Bone marrow (tissue), 2 donors: Measurements from ENCODE around the gene PRKCA.

Experiments used
- DNase-seq, 2 donors: peaks; one replicate each; lab custom pipeline; 2025; lab: John Stamatoyannopoulos, UW

Gene PRKCA

DNA sequence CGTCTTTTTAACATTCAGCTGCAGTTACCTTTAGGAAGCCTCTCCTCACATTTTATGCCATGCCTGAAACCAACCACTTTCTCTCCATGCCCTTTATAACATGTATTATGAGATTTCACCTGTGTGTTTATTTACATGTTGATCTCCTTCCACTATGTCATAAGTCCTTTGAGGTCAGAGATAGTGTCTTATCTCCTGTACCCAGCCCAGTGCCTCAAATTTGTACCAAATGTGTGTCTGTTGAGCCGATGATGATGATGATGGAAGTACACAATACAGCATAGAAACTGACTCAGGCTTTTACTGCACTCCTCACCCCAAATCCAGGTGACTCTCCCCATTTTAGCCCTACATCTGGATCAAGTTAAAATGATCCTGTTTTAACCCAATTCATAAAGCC, 353.0 kb downstream of the PRKCA start:
- DNase-seq, result no peak

DNA sequence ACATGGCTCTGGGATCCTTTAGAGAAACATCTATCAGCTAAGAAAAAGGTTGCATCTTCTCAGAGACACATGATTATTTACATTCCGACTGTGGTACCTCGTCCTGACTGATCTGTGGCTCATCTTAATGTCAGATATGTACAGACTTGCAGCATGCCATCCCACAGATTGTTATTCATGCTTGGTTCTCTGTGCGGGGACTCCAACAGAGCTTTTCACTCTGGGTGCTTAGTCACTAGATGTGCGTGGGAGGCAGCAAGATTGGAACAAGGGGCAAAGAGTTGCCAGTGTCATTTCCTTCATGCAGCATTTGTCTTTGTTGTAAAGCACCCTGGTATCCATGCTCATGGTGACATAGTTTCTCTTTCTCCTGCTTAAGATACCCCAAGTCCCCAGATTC, 353.4 kb downstream of the PRKCA start:
- DNase-seq, result peak in 1 of 2 donors; percentile 82

DNA sequence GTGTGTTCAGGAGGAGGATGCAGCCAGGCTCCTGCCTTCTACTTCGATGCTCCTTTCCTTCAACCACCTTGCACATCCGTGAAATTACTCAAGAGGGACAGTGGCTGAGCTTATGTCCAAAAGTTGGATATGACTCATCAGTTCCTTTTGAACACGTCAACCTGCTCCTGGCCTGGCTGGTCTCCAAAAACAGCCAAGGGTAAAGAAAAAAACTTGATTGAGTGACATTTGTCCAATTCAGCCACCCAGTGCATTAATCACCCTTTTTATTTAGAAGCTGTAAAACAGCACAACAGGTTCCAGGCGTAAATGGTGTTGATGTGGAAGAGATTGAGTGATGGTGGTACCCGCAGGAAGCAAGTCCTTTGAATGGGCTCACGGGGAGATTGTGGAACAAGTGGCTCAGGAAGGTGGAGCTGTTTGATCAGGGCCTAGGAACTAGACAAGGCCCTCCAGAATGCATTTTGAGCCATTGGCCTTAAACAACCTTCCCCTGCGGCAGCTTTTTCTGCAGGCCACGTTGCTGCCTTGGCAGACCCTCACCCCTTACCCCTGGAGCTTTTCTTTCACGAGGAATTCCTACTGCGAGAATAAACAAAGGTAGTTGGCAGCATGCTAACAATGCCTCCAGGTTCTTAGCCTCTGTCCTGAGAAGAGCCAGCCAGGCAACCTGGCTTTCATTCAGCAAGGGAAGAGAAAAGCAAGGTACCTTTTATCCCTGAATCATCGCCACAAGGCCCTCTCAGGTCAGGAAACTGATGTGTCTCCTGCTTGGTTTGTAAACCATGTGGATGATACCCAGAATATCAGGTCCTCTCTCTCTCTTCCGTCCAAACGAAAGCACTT, 359.2 kb downstream of the PRKCA start:
- DNase-seq, result no peak

DNA sequence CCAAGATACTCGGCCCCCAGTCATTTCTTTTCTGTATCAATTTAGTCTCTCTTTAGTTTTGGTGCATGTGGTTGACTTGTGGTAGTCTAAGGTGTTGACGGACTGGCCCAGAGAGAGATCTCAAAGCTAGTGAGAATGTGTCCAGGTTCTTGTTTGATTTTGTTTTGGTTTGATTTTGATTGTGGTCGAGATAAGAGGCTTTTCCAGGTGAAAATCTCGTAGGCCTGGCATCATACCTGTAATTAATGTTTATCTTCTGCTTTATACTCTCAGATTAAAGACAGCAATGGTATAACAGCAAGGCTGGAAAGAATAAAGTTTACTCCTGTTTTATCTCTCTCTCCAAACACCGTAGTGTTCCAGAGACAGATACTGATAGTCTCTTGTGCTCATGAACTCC, 360.1 kb downstream of the PRKCA start:
- DNase-seq, result no peak

DNA sequence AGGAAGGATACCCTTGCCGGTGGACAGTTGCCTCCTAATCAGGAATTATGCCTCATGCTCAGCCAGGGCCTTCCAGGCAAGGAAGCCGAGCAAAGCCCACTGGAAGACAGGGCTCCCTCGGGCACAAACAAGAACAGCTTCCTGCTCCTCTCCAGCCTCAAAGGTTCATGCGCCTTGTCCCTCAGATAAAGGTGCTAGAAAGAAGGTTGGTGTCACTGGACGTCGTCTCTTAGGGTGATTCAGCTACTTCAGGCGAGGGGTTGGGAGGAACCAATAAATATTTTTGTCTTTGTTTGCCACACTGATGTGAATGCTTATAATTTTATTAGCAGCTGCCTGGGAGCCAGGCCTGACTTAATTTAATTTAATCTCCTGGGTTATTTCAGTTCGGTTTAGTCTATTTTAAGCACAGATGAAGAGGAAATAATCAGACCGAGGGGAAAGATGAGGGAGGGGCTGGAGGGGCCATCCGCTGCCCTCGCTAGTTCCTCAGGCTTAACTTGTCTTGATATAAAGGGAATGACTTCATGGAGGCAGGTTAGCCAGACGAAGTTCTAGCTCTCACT, 360.7 kb downstream of the PRKCA start:
- DNase-seq, result no peak

DNA sequence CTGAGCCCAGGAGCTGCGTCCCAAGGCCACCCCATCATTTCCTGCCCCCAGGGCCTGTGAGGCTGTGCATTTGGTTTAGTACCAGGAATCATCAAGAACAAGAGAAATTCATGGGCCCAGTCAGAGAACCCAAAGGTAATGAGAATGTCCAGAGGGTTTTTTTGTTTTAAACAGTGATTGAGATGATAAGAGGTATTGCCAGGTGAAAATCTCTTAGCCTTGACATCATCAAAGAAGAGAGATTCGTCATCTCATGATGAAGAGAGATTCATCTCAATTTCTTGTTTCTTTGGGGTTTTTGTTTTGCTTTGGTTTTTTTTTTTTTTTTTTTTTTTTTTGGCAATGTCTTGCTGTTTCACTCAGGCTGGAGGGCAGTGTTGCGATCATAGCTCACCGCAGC, 361.9 kb downstream of the PRKCA start:
- no peak for DNase-seq

DNA sequence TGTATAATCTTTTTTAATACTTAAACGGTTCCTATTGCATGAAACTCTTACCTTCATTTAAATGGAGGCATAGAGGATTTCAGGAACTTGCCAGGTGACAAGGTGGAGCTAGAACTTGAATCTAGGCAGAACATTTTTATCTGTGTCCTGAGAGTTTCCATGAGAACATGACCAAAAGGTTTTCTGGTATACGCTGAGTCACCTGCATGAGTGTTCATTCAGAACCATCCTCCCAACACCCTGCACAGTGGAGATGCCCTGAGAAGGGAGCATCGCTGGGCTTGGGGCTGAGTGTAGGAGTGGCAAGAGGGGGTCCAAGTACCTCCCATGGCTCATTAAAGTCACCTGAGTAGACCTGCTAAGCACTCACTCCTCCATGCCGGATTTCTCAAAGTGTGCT, 362.8 kb downstream of the PRKCA start:
- DNase-seq, result no peak

DNA sequence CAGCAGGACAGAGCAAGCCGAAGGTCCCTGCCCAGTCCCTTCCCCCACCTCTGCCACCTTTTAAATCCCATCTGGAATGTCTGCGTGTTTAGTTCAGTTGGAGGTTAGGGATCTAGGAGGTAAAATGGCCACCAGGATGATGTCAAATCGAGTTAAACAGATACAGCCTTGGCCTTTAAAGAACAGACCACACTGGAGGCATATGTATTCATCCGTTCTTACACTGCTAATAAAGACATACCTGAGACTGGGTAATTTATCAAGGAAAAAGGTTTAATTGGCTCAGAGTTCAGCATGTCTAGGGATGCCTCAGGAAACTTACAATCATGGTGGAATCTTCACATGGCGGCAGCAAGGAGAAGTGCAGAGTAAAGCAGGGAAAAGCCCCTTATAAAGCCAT, 364.7 kb downstream of the PRKCA start:
- DNase-seq, result no peak

DNA sequence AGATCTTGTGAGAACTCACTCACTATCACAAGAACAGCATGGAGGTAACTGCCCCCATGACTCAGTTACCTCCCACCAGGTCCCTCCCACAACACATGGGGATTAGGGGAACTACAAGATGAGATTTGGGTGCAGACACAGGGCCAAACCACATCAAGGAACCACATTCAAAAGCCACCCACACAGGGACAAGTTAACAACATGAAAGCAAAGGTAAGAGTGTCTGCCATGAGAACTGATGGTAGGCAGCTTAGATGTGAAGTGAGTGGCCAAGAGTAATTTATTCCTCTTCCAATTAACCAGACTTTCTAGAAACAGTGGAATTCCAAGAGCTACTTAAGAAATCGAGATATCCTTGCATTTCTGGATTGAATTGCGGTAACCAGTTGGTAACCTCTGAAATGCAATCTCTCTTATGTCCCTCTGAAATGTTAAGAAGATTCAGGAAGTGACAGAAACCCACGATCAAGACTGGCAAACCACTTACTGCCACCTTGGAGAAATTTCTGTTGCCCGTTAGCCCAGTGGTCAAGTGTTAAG, 365.1 kb downstream of the PRKCA start:
- DNase-seq, result no peak

DNA sequence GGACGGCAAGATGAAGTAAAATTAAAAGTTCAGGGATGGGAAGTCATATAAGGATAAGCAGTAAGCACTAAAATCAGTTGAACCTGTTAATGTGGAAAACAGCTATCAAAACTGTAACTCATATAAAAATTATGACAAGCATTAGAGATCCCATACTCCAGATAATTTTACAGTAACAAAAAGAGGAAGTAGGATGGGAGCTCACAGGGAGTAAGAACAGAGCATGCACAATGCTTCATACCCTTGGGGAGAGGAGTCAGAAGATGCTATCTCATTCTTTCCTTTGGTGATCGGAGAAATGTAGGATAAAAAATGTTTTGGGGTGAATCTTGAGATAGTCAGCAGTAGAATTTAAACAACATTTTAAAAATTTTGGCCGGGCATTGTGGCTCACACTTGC, 367.8 kb downstream of the PRKCA start:
- no peak for DNase-seq

DNA sequence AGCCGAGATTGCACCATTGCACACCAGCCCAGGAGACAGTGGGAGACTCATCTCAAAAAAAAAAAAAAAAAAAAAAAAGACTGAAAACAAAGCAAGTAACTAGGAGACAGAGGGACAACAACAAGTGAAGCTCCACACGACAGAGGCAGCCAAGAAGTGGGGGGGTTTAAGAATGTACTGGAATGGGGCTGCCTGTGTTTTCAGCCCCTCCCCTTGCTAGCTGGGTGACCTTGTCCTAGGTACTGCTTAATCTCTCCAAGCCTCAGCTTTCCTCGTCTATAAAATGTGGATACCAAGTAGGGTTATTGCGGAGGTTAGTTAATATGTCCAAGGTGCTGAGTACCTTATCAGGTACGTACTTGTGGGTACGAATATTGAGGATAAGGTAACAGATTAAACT, 368.7 kb downstream of the PRKCA start:
- no peak for DNase-seq

DNA sequence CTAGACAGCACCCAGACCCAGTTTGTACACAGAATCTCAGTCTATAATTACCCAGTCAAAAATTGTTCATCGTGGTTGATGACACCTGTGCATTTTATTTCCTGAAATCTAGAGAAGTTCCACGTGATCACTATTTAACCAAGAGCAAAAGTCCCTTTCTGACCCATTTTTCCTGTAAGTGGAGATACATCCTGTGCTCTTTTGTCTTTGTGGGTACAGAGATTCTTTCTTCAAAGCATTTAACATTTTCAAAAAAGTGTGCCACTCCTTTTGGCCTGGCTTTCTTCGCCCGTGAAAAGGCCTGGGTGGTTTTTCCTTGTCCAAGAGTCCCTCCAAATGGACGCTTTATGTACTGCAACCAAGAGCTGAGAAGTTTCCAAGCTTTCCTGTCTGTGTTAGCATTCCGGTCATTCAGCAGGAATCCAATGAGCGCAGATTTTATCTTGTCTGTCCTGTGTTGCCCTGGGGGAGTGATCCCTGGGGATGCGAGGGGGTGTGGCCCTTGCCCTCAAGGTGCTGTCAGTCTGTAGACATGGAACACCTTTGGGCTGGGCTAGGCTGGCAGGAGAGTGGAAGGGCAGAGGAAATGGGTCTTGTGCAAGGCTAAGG, 371.4 kb downstream of the PRKCA start:
- DNase-seq, result no peak

DNA sequence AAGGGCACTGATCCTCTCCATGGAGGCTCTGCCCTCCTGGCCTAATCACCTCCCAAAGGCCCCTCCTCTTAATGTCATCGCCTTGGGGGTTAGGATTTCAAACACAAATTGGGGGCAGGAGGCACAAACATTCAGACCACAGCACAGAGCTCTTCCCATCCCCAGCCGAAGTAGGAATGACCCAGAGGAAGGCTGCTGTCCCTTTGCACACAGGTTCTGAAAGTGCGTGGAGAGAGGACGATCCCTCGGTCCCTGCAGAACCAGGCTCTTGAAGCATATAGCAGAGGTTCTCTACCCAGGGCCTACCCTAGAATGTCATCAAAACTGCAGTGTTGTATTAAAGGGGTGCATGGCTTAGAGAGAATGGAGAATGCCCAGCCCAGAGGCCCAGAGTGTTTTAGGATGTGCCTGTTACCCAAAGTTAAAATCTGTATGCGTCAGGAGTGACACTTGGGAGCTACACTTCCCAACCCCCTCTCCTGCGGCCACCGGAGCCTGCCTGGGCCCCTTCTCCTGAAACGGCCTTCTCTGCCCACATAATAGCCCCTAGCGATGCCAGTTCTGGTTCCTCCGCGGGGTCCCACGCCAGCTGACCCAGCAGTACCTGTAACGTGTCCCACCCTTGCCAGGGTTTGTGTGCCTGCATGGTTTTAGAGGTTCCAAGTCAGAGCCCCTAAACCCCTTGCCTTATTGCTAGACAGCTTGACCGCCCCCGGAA, 373.0 kb downstream of the PRKCA start:
- no peak for DNase-seq

DNA sequence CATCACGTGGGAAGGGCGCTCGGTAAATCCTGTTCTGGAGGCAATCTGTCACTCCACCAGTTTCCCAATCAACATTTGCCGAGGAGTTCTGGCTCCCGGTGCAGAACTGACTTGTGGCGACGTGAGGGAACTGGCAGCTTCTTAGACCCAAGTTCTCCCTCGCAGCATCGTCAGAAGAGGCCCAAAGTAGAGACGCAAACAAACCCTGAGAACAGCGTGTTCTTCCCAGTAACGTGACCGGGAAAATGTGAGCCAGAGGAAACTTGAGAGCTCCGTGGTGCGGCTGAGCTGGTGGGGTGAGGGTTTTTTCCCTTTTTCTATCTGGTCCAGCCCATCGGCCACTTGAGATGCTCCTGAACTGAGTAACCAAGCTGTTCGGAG, 373.6 kb downstream of the PRKCA start:
- no peak for DNase-seq

DNA sequence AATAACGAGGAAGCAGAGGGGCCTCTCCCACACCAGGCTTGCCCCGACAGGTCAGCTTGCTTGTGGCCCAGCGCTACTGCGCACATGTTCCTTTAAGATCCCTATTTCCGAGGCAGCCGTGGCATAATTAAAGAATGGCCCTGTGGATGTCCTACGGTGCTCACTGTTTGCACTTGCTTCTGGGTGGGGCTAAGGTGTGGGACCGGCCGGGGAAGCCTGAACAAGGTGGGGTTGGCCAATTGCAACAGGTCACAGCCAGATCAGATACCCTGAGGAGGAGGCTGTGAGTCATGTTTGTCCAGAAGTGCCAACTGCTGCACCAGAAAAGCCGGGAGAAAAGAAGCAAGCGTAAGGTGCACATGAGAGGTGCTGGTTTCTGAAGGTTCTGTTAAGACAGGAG, 374.0 kb downstream of the PRKCA start:
- DNase-seq, result no peak

DNA sequence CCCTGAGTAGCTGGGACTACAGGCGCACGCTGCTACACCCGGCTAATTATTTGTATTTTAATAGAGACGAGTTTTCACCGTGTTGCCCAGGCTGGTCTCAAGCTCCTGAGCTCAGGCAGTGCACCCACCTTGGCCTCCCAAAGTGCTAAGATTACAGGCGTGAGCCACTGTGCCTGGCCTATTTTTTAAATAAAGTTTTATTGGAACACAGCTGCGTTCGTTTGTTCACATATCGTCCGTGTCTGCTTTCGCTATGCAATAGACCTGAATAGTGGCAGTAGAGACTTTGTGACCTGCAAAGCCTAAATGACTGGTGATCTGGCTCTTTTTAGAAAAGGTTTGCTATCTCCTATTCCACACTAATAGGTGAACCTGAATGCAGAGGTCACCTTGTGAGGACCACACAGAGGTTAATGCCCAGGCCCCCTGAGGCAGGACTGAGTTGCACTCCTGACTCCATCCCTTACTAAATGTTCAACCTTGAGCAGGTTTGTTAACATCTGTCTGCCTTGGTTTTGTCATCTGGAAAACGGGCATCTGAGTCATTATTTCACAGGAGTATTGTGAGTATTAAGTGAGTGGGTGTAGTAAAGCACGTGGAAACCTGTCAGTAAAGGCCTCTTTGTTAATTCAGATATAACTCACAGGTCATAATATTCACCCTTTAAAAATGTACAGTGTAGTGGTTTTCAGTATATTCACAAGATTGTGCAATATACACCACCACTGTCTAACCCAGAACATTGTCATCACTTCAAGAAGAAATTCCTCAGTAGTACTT, 375.0 kb downstream of the PRKCA start:
- no peak for DNase-seq

DNA sequence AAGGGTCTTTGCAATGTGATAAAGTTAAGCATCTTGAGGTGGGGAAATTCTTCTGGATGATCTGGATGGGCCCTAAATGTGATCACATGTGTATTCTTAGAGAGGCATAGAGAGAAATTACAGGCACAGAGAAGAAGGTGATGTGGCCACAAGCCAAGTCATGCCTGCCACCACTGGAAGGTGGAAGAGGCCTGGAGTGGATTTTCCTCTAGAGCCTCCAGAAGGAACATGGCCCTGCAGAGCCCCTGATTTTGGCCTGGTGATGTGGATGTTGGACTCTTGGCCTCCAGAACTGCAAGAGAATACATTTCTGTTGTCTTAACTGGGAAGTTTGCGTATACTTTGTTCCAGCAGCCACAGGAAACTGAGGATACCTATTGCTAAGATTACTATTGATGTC, 375.6 kb downstream of the PRKCA start:
- no peak for DNase-seq

DNA sequence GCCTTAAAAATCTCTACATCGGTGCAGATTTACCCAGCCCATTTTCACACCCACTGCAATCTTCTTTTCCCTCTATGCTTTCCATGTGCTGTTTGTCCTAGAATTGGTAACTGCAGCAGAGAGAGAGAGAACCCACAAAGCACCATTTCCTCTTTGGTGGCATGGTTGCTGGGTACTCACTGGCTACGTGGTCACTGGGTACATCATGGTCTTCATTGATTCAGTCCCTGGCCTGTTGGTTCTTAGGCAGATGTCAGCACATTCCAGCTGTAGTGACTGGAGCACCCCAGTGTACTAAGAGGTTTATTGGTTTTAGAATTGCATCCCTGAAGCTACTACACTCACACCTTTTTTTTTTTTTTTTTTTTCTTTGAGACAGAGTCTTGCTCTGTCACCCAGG, 376.4 kb downstream of the PRKCA start:
- DNase-seq, result no peak

DNA sequence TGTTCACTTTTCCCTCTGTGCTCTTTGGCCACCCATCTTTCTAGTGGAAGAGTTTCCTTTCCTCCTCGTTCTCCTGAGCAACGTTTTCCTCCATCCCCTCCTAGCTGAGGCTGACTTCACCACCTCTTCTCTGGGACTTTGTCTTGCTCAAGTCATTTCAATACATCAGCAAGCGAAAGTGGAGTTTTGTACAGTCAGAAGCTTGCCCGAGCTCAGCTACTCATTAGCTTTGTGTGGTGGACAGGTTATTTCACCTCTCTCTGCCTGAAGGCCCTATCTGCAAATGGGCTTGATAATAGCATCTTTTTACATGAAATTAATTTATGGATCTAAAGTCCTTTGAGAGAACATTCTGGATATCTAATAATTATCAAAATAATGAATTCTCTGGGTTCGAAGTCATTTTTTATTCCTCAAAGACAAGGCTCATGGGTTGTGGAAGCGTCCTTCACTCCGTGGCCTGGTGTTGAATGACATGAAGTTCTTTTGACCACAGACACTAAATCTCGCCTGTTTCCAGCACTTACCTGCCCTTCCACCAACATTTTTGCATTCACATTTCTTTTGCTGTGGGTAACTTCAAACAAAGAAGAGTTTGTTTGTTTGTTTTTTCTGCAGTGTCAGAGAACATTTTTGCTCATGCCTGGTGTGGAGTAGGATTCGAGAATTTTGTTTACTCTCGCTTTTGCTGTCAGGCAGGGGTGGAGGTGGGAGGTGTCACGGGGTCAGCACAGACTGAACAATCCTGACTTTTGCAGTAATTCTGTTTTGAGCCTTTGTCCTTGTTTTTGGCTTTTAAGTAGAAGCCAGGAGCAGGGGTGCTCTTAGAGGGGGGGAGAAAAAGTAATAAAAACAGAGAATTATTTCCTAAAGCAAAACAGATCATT, 377.5 kb downstream of the PRKCA start:
- DNase-seq, result no peak

DNA sequence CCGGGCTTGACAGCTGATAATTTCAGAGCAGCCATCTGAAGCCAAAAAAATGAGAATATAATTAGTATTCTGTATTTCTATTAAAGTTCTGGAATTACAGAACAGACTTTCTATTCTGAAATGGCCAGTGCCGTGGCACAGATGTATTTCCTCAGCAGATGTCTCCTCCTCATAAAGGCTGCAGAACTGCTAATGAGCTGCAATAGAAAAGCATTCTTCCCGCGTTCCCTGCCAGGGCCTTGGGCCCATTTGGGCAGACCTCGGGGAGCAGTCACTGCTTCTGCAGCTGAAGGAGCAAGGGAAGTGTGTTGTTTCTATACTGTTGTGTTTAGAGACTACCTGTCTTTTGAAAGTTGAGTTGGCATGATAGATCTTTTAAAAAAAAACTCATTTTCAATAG, 379.9 kb downstream of the PRKCA start:
- DNase-seq, result no peak

DNA sequence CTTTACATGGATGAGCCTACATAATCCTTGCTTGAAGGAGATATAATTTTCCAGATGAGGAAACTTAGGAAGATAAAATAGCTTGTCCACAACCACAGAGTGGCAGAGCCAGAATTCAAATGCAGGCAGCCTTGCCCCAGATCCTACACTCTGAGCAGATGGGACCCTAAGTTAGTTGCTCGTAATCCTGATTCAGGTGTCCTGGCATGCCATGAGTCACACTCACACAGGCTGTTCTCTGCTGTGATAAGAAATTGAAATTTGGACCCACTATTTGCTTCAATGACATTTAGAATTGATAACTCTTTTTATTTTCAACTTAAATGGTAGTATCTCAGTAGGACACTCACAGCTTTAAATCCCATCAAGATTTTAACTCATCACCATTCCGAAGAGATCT, 381.8 kb downstream of the PRKCA start:
- no peak for DNase-seq
